ENCODE data around the gene RUNX2. TPM values are rescaled to one million over a fixed set of nuclear protein-coding genes. Genes with fewer than 3 reads are reported as not detected.
"Not testable (repeated sequence)": the region's sequence is repeated elsewhere in the genome, so short reads cannot be mapped to it uniquely, and the experiment has no call there.

Gene RUNX2
- polyA plus RNA-seq = under 1 TPM; 0.13 to 0.34 (median 0.31) TPM

DNA sequence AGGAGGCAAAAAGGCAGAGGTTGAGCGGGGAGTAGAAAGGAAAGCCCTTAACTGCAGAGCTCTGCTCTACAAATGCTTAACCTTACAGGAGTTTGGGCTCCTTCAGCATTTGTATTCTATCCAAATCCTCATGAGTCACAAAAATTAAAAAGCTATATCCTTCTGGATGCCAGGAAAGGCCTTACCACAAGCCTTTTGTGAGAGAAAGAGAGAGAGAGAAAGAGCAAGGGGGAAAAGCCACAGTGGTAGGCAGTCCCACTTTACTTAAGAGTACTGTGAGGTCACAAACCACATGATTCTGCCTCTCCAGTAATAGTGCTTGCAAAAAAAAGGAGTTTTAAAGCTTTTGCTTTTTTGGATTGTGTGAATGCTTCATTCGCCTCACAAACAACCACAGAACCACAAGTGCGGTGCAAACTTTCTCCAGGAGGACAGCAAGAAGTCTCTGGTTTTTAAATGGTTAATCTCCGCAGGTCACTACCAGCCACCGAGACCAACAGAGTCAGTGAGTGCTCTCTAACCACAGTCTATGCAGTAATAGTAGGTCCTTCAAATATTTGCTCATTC is at the start of gene RUNX2:
Gene RUNX2, plus strand, starts transcription at position 375 of the 567 bp plus-strand sequence. CDS start 397 bp downstream, outside the sequence.
- WGBS, 3 donors = 55 to 76% (median 61%) methylated on average over 5 of the region's 5 CpGs
- no peak within 1 kb of the TSS for H3K27ac ChIP-seq (ENCODE audit: low read depth, low read length)

DNA sequence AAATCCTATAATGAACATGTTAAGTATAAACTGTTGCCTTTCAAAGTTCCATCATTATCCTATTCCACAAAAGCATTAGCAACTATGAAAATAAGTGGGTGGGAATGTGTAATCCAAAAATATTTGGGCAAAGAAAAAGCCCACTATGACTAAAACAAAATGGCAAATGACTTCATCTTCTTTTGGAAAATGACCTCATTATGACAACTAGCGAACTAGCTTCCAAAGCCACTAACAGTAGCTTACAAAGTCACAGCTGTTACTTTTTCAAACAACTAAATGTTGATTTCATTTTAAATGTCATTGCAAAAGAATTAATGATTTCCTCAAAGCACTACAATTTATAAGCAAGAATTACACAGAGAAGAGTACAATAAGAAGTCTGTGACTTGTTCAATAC is 49.8 kb upstream of the RUNX2 start:
- WGBS, 3 donors = 69 to 85% (median 75%) methylated on average over 1 of the region's 1 CpG
- H3K27ac ChIP-seq (ENCODE audit: low read depth, low read length) = no peak overlapping the region

DNA sequence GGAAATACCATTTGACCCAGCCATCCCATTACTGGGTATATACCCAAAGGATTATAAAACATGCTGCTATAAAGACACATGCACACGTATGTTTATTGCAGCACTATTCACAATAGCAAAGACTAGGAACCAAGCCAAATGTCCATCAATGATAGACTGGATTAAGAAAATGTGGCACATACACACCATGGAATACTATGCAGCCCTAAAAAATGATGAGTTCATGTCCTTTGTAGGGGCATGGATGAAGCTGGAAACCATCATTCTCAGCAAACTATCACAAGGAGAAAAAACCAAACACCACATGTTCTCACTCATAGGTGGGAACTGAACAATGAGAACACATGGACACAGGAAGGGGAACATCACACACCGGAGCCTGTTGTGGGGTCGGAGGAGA is 41.4 kb upstream of the RUNX2 start:
- 94 to 98% (median 94%) methylated on average over 3 of the region's 3 CpGs for WGBS, 3 donors
- H3K27ac ChIP-seq (ENCODE audit: low read depth, low read length) = not testable (repeated sequence)

DNA sequence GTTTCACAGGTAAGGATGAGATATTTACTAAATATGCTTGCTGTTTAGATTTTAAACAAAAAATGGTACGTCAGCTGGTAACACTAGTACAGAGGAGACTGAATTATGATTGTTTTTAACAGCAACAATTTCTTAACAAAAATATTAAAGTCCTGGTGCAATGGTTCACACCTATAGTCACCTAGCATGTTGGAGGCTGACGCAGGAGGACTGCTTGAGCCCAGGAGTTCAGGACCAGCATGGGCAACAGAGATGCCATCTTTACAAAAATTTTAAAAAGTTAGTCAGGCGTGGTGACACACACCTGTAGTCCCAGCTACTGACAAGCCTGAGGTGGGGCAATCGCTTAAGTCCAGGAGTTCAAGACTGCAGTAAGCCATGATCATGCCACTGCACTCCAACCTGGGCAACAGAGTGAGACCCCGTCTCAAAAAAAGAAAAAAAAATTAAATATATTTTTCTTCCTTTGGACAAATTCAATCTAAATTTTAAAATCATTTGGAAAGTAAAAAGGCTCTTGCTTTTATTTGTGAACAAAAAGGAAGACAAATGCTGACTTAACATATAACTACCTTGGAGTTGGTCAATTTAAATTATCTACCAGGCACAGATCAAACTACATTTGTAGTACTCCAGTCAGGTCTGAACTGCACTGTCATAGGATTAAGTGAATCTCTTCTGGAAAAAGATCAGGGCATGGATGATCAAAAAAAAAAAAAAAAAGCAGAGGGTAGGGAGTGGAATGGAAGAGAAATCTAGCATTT is 38.2 kb upstream of the RUNX2 start:
- no peak overlapping the region for H3K27ac ChIP-seq (ENCODE audit: low read depth, low read length)
- 94 to 100% (median 97%) methylated on average over 5 of the region's 5 CpGs for WGBS, 3 donors

DNA sequence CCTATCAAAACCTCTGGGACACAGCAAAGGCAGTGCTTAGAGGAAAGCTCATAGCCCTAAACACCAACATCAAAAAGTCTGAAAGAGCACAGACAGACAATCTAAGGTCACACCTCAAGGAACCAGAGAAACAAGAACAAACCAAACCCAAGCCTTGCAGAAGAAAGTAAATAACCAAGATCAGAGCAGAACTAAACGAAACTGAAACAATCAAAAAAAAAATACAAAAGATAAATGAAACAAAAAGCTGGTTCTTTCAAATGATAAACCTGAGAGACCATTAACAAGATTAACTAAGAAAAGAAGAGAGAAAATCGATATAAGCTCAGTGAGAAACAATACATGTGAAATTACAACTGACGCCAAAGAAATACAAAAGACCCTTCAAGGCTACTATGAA is 34.8 kb upstream of the RUNX2 start:
- 76 to 90% (median 86%) methylated on average over 3 of the region's 3 CpGs for WGBS, 3 donors
- no peak overlapping the region for H3K27ac ChIP-seq (ENCODE audit: low read depth, low read length)

DNA sequence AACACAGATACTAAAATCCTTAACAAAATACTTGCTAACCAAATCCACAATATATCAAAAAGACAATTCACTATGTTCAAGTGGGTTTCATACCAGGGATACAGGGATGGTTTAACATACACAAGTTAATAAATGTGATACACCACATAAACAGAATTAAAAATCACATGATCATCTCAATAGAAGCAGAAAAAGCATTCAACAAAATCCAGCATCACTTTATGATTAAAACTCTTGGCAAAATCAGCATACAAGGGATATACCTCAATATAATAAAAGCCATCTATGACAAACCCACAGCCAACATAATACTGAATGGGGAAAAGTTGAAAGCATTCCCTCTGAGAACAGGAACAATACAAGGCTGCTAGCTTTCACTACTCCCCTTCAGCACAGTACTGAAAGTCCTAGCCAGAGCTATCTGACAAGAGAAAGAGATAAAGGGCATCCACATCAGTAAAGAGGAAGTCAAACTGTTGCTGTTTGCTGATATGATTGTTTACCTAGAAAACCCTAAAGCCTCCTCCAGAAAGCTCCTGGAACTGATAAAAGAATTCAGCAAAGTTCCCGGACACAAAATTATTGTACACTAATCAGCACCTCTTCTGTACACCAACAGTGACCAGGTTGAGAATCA is 33.9 kb upstream of the RUNX2 start:
- 63 to 91% (median 72%) methylated on average over 1 of the region's 1 CpG for WGBS, 3 donors

DNA sequence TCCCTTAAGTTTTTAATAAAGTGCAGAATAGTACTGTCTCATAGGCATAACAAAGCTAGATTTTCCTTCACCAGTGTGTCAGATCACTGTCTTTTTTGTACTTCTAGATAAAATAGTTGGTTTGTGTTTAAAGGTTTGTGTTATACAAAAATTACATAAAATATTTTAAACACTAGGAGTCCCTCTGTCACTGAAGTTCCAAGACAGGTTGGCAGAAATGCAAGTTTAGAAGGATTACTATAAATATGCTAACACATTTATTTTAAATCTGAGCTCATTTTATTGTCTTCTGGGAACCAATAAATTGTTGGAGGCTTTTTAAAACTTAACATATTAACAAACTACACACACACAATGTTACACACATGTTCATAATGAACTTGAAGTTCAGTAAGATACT is 30.8 kb upstream of the RUNX2 start:
- H3K27ac ChIP-seq (ENCODE audit: low read depth, low read length) = no peak overlapping the region

More for the DNA sequence above, 33.9 kb upstream of the RUNX2 start:
- H3K27ac ChIP-seq (ENCODE audit: low read depth, low read length) = not testable (repeated sequence)

DNA sequence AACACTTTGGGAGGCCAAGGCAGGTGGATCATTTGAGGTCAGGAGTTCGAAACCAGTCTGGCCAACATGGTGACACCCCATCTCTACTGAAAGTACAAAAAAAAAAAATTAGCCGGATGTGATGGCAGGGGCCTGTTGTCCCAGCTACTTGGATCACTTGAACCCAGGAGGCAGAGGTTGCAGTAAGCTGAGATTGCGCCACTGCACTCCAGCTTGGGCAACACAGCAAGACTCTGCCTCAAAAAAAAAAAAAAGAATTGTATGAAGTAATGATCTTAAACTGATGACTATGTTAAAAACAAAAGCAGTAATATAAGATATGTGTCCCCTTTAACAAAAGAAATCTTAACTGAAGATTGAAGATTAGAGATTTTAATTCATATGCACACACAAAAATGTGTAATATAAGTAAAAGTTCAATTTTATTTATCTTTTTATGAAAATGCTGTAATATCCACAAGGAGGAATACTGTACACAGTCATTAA is 29.0 kb upstream of the RUNX2 start:
- 90 to 97% (median 96%) methylated on average over 3 of the region's 3 CpGs for WGBS, 3 donors

DNA sequence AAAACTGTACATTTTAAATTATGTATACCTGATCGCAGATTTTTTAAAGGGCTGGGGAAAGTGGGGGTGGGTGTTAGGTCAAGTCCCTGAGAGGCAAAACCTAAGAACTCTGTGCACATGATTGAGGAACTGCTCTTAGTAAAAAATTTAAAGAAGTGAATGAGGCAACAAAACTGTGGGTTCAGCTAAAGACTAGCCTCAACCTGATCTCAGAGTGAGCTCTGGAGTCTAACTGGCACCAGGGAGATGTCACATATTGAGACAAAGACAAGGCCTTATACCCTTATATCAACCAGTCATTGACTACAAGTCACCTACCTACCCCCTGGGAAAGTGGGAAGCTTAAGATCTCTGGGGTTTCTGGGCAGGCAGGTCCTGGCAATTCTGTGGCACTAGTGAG is 27.4 kb upstream of the RUNX2 start:
- 91 to 99% (median 97%) methylated on average over 1 of the region's 1 CpG for WGBS, 3 donors
- H3K27ac ChIP-seq (ENCODE audit: low read depth, low read length) = no peak overlapping the region

More for the DNA sequence above, 29.0 kb upstream of the RUNX2 start:
- H3K27ac ChIP-seq (ENCODE audit: low read depth, low read length) = no peak overlapping the region

DNA sequence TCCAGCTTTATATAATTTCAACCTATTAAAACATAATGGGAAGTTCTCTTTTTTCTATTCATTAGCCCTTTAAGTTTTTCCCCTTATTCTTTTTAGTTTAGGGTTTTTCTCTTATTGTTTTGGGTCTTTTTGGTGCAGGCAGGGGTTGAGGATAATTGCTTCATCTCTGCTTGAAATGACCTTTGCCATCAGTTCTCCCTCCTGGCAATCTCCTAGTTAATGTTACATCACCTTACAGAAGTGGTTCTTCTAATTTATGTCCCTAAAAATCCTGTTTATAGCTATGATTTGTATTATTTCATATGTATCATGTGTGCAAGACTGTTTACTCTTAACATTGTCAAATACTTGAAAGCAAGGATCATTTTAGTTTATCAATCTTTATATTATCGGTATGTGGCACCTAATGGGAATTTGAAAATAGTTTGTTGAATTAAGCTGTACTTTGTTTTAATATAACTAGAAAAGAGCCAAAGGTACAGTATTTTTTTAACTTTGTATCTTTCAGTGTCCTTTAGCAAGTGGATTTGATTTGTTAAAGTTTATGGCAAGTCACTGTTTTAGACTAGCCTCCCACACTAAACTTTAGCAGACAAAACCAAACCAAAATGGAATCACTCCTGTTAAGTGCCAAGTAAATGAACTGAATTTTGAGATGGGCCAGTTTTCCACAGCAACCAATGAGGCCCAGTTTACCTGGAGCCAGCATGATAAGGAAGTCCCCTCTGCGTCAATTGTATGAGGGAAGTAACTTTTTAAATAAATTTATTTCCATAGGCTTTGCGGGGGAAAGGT is 26.6 kb upstream of the RUNX2 start:
- WGBS, 3 donors = 64 to 65% (median 64%) methylated on average over 3 of the region's 3 CpGs
- H3K27ac ChIP-seq (ENCODE audit: low read depth, low read length) = no peak overlapping the region

DNA sequence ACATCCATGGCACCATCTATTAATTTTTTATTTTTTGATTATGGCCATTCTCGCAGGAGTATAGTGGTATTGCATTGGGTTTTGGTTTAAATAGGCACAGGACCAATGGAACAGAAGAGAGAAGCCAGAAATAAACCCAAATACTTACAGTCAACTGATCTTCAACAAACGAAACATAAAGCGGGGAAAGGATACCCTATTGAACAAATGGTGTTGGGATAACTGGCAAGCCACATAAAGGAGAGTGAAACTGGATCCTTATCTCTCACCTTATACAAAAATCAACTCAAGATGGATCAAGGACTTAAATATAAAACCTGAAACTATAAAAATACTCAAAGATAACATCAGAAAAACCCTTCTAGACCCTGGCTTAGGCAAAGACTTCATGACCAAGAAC is 25.3 kb upstream of the RUNX2 start:
- no peak overlapping the region for H3K27ac ChIP-seq (ENCODE audit: low read depth, low read length)
- 95 to 98% (median 97%) methylated on average over 3 of the region's 3 CpGs for WGBS, 3 donors

DNA sequence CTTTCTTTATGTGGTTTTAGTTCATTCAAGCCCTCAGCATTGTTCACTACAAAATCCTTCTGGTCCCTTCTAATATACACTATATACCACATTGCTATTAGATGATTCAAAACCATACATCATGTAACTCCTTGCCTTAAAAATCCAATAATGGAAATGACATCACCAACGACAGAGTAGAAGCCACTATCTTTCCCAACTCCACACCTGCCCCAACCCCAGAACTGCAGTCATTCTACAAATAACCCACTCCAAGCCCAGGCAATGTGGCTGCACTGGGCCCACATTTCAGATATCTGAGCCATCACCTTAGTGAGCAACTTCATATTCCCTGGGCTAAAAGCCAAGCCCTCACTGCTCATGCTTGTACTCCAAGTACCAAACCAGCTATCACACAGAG is 22.6 kb upstream of the RUNX2 start:
- 77 to 79% (median 79%) methylated on average over 1 of the region's 1 CpG for WGBS, 3 donors
- H3K27ac ChIP-seq (ENCODE audit: low read depth, low read length) = no peak overlapping the region

DNA sequence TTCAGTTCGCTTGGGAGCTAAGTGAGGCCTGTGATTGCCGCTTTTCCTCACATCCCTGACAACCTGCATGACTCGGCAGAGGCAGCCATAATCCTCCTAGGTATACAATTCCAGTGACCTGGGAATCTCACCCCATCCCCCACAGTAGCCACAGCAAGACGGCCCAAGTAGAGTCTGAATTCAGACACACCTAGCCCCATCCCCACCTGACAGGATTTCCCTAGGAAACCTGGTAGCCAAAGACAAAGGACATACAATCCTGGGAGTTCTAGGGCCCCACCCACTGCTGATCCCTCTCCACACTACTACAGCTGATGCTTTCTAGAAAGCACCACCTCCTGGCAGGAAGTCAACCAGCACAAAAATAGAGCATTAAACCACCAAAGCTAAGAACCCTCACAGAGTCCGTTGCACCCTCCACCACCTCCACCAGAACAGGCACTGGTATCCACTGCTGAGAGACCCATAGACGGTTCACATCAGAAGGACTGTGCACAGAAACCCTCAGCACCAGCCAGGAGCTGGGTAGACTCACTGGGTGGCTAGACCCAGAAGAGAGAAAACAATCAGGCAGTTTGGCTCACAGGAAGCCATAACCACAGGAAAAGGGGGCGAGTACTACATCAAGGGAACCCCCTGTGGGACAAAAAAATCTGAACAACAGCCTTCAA is 17.9 kb upstream of the RUNX2 start:
- WGBS, 3 donors = 75 to 92% (median 75%) methylated on average over 7 of the region's 7 CpGs
- no peak overlapping the region for H3K27ac ChIP-seq (ENCODE audit: low read depth, low read length)

DNA sequence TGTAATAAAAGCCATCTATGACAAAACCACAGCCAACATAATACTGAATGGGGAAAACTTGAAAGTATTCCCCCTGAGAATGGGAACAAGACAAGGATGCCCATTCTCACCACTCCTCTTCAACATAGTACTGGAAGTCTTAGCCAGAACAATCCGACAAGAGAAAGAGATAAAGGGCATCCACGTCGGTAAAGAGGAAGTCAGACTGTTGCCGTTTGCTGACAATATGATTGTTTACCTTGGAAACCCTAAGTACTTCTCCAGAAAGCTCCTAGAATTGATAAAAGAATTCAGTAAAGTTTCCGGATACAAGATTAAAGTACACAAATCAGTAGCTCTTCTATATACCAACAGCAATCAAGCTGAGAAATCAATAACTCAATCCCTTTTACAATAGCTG is 14.0 kb upstream of the RUNX2 start:
- WGBS, 3 donors = 59 to 65% (median 60%) methylated on average over 5 of the region's 5 CpGs
- no peak overlapping the region for H3K27ac ChIP-seq (ENCODE audit: low read depth, low read length)

DNA sequence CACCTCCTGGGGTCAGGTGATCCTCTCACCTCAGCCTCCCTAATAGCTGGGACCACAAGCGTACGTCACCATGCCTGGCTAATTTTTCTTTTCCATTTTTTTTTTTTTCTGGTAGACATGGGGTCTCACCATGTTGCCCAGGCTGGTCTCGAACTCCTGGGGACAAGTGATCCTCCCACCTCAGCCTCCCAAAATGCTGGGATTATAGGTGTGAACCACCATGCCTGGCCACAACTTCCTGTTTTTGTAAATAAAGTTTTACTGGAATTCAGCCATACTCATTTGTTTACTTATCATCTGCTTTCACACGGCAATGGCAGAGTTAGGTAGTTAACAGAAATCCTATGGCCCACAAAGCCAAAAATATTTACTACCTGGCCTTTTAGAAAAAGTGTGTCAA is 7.8 kb upstream of the RUNX2 start:
- WGBS, 3 donors = 82 to 94% (median 92%) methylated on average over 4 of the region's 4 CpGs
- no peak overlapping the region for H3K27ac ChIP-seq (ENCODE audit: low read depth, low read length)

DNA sequence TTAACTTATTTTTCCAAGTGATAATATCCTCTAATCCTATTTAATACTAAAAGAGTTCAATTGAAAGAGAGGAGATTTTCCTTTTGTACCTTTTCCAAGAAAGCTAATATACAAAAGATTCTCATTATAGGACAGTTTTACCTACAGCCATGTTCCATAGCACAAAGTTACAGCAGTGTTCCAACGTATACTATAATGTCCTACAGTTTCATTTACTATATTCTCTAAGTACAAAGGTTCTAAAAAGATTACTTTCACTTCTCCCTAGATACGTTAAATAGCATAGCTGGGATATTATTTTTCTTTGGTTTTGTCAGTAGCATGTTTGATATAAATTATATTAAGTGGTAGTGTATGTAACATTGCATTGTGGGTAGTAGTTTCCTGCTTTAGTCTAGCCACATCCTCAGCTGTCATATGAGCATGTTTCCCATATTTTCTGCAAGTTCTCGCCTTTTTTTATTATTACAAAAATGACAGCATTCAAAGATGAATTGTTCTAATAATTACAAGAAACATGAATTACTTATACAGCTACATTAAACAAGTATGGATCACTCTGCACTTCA is 4.4 kb upstream of the RUNX2 start:
- WGBS, 3 donors = 43 to 81% (median 55%) methylated on average over 3 of the region's 3 CpGs
- no peak overlapping the region for H3K27ac ChIP-seq (ENCODE audit: low read depth, low read length)

DNA sequence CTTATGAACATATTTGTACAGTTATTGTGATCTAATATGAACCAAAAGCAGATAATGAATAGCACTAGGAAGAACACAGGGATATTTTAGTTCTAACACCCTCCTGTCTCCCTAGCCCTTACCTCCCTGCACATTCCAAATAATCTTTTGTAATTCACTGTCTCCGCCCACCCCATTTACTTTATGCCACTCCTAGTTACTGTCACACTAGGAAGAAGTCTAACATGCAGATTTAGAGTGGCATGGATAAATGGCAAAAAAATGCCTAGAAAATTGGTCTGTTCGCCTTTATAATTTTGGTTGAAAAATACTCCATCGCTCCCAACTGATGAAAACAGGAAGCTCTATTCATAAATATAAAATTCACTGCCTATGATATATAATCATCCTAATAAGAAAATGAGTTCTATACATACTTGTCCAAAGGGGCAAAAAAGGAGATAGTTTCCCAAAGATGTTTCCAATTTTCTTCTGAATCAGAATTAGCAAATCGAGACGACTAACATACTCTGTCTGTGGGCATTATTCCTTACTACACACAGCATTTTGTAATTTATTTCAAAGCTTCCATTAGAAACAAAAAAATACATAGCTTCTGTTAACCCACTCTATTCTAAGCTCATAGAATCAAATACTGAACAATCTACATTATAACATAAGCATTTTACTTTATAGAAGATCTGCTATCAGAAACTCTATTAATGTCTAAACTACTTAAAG is 1.3 kb upstream of the RUNX2 start:
- no peak overlapping the region for H3K27ac ChIP-seq (ENCODE audit: low read depth, low read length)
- WGBS, 3 donors = 79 to 97% (median 79%) methylated on average over 5 of the region's 5 CpGs

DNA sequence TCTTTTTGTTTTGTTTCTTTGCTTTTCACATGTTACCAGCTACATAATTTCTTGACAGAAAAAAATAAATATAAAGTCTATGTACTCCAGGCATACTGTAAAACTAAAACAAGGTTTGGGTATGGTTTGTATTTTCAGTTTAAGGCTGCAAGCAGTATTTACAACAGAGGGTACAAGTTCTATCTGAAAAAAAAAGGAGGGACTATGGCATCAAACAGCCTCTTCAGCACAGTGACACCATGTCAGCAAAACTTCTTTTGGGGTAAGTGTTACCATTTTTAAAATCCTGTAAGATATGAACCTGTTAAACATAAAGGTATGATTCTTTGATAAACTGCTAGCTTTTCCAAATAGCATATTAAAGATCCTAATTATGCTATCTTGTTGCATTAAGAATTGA is 393 bp downstream of the RUNX2 start:
- H3K27ac ChIP-seq (ENCODE audit: low read depth, low read length) = no peak overlapping the region

Data from adipose tissue (tissue), 3 donors.